ENCODE measurements around the gene ARHGAP42.
"Not testable (repeated sequence)": the region's sequence is repeated elsewhere in the genome, so short reads cannot be mapped to it uniquely, and the experiment has no call there.

The ARHGAP42 gene

DNA sequence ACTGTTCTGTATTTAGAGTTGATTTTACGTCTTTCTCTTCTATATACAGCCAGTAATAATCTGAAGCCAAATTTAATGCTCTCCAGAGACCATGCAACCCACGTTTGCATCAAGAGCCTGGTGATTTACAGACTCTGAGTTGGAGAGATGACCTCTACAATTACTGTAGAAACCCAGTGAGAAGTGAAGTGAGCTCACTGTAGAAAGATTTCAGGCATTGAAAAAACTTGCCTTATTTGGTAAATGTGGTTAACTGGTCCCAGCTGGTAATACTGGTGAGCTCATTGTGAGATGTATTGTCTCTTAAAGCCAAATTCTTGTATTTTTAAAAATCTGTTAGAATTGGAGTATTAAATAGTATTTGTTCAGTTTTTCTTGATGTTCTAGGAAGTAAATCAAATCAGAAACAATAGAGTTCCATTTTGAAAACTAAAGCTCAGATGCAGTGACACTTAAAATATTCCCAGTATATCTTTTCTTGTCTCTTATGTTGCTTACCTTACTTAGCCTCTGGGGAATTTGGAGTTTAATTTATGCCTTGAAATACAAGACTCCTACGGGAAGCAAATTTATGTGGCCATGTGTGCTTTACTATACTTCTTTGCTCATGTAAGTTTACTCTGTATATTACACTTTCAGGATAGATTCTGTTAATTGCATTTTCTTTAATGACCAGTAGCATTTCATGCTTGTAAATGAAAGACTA, 189.9 kb downstream of the ARHGAP42 start:
- no peak for DNase-seq

DNA sequence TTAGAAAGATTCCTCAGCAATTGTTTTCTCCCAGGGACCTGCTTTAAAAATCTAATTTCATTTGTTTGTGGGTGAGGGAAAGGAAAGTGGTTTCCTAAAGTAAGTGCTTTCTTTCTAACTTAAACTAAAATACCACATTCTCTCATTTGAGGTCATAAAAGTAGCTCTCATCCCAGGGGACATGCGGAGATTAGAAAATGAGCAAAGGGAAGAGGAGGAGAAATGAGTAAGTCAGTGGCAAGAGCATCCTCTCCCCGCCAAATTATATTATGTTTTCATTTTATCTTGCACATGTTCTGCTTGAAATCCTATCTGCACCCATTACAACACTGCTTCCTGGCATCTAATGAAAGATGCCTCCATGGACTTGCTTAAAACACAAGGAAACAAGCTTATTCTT, 191.4 kb downstream of the ARHGAP42 start:
- no peak for DNase-seq

DNA sequence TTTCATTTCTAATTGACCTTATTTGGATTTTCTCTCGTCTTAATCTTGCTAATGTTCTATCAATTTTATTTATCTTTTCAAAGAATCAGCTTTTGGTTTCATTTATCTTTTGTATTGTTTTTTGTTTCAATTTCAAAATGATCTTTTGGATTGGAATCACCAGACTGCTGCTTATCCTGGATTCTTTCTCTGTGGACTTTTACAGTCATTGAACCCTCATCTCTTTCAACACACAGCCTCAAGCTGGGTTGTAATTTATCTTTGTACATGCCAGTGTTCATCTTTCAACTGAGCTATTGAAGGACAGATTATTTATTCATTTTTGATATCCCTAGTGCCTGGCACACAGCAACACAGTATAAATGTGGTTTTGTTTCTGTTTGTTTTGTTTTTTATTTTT, 195.9 kb downstream of the ARHGAP42 start:
- DNase-seq: no peak

DNA sequence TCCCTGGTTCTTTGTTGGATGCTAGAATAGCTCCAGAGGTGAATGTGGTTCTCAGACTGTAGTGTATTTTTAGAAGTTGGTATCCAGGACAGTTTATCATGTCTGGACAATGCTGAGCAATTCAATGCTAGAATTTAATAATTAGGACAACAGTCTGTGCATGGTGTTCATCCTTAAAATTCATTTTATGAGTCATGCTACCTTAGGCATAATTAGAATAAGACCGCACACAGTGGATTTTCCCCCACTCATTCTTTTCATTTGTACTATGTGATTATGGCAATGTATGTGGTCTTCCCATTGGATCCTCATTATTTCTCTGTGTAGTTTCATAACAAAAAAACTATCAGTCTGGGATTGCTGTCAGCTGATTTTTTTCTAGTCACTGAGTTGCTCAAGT, 196.7 kb downstream of the ARHGAP42 start:
- DNase-seq: no peak

DNA sequence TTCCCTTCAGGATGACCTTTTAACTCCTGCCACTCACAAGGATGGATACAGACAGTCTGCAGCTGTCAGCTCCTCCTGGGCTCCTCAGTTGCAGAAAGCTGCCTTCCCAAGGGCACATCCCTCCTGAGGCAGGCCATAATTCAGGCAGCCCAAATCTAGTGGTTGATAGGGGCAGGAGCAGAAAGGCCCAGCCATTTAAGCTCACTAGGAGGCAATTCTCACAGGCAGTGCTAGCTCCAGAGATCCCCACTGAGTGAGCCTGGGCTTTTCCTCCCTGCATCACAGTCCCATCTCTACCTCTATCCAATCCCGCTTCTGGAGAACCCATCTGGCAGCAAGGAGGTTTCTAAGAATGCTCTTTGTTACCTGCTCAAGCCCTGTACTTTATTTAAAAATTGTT, 200.6 kb downstream of the ARHGAP42 start:
- DNase-seq: no peak

DNA sequence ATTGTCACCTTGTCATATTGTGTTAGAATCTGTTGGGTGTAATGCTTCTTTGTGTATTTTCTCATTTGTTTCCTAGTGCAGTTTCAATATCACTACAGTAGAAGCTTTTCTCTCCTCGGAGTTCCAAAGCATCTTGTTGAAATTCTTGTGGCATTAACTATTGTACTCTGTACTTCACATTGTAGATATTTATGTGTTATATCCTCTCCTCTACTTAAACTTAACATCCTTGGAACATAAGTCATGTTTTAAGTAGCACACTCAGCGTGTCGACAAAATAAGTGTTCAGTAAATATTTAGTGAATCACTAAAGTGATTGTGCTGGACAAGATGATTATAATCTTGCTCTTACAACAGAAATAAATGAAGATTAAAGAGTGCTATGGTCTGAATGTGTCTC, 201.7 kb downstream of the ARHGAP42 start:
- no peak for DNase-seq

DNA sequence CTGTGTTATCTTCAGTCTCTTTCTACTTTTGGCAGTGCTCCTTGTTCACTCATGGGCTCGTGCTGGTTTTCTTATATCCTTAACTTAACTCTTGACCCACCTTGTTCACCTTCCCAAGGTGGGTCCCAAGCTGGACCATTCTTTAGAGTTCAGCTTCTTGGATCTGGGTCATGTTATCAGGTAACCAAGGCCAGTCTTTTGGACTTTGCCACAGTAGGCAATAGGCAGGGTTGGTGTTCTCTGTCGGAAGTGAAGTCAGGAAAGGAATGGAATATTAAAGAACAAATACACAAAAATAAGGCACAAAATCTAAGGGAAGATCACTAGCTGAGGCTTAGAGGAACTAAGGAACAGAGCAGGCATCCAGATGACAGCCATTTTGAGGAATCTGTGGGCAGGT, 202.7 kb downstream of the ARHGAP42 start:
- DNase-seq: no peak

DNA sequence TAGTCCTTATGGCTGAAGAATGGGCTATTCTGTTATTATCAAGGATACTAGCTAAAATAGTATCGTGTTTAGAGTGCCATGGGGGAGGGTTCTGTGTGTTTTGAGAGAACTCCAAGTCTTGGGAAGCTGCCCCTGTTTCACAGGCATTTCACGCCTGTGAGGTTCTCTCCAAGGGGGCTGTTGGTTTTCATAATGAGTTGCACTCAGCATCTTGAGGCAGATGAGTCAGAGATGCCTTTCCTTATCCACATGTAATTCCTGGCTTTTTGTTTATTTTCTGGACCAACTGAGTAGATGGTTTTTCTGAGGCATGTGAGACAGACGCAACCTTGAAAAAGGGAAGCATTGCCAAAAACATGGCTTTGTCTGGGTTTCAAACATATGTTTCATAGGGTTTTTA, 203.7 kb downstream of the ARHGAP42 start:
- no peak for DNase-seq

DNA sequence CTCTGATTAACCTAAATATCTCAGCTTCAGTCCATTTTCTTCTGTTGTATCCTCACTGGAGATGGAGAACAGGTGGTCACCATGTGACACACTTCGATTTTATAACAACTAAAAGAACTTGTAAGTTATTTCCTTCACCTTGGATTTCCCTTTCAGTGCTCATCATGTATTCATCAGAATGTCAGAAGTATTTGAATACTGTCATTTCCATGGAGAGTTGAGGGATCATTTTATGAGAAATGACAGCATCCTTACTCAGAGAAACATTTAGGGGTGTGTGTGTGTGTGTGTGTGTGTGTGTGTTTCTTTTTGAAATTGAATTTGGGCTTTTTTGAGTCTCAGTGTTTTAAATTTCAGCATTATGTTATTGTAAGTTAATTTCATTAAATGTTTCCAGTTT, 205.8 kb downstream of the ARHGAP42 start:
- DNase-seq: no peak

DNA sequence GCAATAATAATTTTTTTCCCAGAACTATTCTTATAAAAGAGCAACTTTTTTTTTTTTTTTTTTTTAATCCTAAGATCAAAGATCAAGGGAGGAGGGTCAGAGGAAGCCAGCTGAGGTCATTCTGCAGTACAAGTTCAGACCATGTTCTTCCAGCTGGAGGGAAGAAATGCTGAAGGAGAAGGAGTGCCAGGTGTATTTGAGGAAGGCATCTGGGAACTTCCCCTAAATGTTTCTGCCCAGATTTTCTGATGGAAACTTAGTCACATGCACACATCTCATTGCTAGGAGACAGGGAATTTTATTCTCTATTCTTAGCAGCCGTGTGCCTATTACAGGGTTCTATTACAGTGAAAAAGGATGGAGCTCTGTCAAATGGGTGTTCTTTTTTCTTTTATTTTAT, 208.4 kb downstream of the ARHGAP42 start:
- DNase-seq: no peak

DNA sequence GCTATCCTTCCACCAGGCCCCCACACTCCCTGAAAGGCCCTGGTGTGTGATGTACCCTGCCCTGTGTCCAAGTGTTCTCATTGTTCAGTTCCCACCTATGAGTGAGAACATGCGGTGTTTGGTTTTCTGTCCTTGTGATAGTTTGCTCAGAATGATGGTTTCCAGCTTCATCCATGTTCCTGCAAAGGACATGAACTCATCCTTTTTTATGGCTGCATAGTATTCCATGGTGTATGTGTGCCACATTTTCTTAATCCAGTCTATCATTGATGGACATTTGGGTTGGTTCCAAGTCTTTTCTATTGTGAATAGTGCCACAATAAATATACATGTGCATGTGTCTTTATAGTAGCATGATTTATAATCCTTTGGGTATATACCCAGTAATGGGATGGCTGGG, 208.9 kb downstream of the ARHGAP42 start:
- DNase-seq: not testable (repeated sequence)

DNA sequence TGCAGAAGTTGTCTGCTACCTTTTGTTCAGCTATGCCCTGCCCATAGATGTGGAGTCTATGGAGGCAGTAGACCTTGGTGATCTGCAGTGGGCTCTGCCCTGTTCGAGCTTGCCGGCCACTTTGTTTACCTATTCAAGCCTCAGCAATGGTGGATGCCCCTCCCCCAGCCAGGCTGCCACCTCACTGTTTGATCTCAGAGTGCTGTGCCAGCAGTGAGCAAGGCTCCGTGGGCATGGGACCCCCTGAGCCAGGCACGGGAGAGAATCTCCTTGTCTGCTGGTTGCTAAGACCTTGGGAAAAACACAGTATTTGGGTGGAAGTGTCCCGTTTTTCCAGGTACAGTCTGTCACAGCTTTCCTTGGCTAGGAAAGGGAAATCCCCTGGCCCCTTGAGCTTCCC, 214.4 kb downstream of the ARHGAP42 start:
- not testable (repeated sequence) for DNase-seq

DNA sequence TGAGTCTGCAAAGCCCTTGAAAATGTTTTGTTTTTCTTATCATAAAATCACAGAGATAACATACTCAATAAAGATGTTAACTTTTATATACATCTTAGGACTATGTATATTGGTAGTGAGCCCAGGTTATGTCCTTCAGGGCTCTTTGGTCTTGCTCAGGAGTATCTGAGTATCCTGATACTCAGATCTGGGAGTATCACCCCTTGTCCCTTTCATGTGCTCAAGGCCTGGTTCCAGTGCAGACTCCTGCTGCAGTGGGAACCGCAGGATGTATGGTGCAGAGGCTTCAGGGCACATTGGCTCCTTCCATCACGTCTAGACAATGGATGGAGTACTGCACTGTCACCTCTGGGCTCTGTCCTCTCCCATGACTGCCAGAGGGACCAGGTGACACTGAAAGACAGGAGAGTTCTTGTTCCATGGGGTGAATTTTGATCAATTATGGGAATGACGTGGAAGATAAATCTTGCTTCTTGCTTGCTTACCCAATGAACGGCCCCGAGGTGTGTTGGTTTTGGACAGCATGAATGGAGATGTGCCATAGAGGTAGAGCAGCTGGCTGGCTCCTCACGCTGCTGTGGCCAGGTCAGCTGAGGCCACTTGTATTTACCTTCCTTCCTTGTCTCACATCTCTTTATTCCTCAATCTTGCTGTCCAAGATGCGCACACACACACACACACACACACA, 215.5 kb downstream of the ARHGAP42 start:
- no peak for DNase-seq

DNA sequence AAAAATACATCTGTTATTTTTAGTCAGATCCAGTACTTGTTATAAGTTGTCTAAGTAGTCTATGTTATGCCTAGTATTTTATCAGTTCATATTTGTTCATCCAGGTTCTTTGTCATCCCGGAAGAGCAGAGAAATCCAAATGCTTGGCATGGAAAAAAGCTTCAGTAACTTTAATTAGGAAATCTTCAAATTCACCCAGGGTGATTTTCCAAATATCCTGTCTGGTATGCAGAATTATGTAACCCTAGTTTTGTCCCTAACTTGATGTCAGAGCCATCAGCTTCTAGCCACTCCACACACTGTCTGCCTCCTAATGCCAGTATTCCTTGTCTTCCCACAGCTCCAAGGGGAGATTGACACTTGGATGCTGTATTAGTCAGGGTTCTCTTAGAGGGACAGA, 216.2 kb downstream of the ARHGAP42 start:
- no peak for DNase-seq

DNA sequence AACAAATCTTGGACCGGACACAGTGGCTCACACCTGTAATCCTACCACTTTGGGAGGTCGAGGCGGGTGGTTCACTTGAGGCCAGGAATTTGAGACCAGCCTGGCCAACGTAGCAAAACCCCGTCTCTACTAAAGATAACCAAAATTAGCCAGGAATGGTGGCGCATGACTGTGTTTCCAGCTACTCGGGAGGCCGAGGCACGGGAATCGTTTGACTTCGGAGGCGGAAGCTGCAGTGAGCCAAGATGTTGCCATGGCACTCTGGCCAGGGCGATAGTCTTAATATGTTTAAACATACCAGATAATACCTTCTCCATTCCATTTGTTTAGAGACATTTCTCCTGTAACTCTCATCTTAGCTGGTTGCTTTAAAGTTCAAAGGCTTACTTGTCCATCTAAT, 218.6 kb downstream of the ARHGAP42 start:
- no peak for DNase-seq

DNA sequence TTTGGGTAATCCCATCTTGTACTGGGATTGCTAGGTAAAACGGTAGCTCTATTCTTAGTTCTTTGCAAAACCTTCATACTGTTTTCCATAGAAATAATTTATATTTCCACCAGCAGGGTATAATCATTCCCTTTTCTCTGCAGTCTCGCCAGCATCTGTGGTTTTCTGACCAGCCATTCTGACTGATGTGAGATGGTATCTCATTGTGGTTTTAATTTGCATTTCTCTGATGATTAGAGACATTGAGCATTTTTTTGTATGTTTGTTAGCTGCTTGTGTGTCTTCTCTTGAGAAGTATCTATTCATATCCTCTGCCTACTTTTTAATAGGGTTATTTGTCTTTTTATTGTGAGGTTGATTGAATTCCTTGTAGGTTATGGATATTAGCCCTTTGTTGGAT, 221.7 kb downstream of the ARHGAP42 start:
- DNase-seq: no peak

DNA sequence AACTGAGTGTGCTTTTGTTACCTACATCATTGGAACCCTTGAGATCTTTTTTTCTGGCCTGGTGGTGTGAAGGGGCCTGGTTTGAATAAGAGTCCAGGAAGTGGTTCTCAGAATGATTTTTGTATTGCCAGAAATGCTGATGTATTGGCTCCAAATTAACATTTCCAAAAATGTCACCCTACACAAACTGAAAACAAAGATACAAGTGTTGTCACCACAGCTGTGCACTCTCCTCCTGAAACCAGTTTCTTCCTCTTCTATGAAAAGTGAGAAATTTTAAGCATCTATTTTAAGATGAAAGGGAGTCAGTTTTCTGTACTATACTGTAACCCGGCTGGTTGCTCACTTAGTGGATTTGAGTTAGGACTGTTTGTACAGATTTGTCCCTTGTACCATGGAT, 223.7 kb downstream of the ARHGAP42 start:
- DNase-seq: no peak

DNA sequence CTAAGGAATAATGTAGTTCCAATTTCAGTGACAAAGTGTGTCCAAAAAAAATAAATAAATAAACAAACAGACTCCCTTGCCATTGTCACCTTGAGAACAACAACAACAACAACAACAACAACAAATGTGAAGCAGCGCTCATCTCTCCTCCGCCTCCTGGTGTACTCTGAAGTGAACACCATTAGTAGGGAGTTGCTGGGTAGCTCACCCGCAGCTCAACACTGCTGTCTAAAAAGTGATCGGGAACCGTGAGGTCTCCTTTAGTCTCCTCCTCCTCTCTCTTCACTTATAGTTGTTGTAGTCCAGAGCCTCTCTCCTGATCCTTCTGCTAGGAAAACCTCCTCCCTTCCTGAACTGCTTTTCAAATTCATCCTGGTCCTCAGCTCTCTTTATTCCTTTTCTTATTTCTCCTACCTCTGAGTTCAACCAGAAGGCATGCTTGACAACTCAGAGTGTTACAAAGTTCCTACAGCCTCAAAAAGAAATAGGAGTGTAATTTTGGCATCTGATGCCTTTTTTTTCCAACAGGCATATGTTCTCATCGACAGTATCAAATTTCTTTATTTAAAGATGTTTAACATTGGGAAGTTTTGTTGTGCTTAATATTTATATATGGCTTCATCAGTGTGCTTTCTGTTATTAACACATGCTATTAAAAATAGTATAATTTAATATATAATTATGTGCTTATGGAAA, 227.5 kb downstream of the ARHGAP42 start:
- no peak for DNase-seq

DNA sequence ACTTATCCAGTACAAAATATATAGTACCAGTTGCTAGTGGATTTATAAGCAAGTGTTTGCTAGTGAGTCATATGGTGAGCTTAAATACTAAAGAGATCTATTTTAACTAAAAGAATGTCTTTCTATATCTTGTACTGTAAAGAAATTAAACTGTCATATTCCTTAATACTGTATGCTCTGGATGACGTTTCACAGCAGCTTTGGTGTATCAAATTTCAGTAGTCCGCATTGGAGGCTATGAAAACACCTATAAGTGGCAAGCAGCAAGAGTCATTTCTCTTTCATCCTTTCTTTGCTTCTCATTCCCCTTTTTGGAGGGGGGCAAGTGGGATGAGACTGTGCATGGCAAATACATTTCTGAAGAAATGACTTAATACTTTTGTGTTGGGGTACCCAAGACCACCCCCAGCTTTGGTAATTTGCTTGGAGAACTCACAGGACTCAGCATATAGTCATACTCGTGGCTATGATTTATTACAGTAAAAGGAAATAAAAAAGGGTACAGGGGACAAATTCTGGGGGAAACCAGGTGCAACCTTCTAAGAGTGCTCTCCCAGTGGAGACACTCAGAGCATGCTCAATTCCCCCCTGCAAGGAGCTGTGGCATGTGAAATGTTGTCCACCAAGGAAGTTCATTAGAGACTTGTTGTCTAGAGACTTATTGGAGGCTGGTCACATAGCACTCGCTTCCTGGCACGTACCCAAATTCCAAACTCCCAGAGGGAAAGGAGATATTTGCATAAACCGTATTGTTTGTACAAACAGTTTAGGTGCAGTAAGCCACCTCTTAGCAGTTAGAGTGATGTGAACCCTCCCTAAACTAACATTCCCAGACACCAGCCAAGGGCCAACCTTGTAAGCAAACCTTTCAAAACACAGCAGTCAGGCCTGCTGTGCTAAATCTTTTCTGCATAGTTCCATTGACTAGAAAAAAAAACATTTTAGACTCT, 231.7 kb downstream of the ARHGAP42 start:
- no peak for DNase-seq

DNA sequence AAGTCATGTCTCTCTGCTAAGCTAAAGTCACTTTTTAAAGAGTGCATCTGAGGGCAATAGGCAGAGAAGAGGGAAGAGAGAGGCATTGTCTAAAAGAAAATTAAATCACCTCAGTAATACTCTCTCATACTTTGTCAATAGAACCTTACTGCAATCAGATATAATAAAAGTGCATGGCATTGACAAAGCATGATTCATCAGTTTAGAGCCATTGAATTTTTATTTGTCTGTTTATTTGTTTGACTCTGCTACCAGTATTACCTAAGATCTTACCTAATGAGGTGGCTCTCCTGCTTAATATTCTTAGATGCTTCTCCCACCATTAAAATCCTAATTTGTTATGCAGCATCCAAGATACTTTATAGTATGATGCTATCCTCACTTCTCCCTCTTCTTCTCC, 233.5 kb downstream of the ARHGAP42 start:
- no peak for DNase-seq

DNA sequence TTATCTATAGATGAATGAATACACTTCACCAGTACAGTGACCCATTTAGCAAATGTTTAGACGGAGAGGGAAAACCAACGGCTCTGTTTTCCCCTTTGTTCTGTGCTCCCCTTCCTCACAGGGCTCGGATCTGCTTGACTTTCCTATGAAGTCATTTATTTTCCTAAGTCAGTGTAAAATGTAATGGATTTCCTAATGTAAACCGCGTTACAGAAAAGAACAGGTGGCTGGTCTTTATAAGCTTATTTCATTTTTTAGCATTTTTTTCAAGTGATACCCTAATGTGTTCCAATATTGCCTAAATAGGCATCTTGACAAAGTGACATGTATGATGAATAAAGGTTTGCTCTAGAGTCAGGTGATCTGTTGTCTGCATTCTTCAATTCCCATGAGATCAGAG, 235.0 kb downstream of the ARHGAP42 start:
- no peak for DNase-seq

DNA sequence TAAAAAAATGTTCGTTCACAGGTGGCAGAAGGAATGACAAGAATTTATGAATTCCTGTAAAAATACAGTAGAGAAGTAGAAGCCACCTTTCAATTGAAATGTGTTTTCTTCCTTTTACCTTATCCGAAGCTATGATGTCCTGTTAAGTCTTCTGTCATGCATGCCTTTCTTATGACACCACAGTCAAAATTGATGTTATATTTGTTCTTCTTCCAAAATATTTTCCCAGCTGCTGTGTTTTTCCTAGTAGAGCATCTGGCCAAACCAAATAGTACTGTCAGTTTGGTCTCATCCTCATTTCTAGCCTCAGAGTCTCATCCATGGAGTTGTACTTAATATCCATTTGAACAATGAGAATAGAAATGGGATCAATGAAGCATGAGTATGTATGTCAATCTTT, 236.5 kb downstream of the ARHGAP42 start:
- no peak for DNase-seq

DNA sequence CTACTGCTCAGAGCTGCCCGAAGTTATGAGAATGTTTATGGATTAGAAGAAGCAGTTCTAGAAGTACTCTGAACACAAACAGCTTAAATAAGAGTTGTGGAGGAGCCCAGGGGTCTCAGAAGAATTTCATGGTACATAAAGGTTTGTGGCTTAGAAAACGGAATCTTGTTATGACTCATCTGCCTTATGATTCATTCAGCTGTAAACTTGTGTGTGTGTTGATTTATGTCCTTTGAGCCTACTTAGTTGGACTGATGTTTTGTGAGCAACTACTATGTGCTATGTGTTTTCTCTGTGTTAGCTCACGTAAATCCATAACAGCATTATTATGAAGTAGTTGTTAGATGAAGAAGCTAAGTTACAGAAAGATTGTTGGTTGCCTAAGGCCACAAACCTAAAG, 238.8 kb downstream of the ARHGAP42 start:
- DNase-seq: peak; percentile 34
